BE2C (cell line): ENCODE results near the gene SOX14.

Source experiments
- DNase-seq: peaks from one replicate; pipeline ENCODE4 v3.0.0-alpha.2; 2020
- H3K27me3 ChIP-seq: fragments of 250-450 bp; sonication (Bioruptor Pico); 2 replicates; pipeline ENCODE4 v1.5.1; 2020; ENCODE audit warnings: mild to moderate bottlenecking
- H3K36me3 ChIP-seq: fragments of 250-450 bp; sonication (Bioruptor Pico); 2 replicates; pipeline ENCODE4 v1.5.1; 2020; ENCODE audit warnings: mild to moderate bottlenecking
- H3K4me1 ChIP-seq: fragments of 250-450 bp; sonication (Bioruptor Pico); 2 replicates; pipeline ENCODE4 v1.5.1; 2020
- H3K4me3 ChIP-seq: 2 replicates; pipeline ENCODE4 v1.5.1; 2011; ENCODE audit warnings: low read depth, low read length
- H3K9me3 ChIP-seq: fragments of 250-450 bp; sonication (Bioruptor Pico); 2 replicates; pipeline ENCODE4 v1.5.1; 2020
- CTCF ChIP-seq: IDR thresholded peaks from 2 replicates; pipeline ENCODE4 v1.5.1; 2012; ENCODE audit warnings: mild to moderate bottlenecking, low read depth, low read length

The SOX14 gene

GRCh38 chr3:137746808-137747207 lies 17.3 kb upstream of the SOX14 start:
- no peaks in the 10 kb centered on the region for H3K9me3 ChIP-seq
- H3K4me1 ChIP-seq: no peaks in the 10 kb centered on the region
- DNase-seq: no peak

GRCh38 chr3:137759505-137759904 lies 4.6 kb upstream of the SOX14 start:
- no peaks in the 10 kb centered on the region for H3K9me3 ChIP-seq
- H3K36me3 ChIP-seq: no peaks in the 10 kb centered on the region
- DNase-seq: no peak
- H3K27me3 ChIP-seq: peaks cover 60% of the 10 kb centered on the region
- H3K4me1 ChIP-seq: no peaks in the 10 kb centered on the region
- TF ChIP-seq CTCF: no peak
- H3K4me3 ChIP-seq: no peak overlapping the region

More at GRCh38 chr3:137746808-137747207, 17.3 kb upstream of the SOX14 start:
- Histone ChIP-seq H3K27me3 (no peaks in the 10 kb centered on the region; the same call in 1 of the 2 replicates), H3K4me3 (no peak overlapping the region), H3K36me3 (no peaks in the 10 kb centered on the region)
- no peak for TF ChIP-seq CTCF

GRCh38 chr3:137760341-137761098 lies 3.6 kb upstream of the SOX14 start:
- H3K9me3 ChIP-seq: no peaks in the 10 kb centered on the region
- peaks cover 70% of the 10 kb centered on the region for H3K27me3 ChIP-seq
- no peaks in the 10 kb centered on the region for H3K36me3 ChIP-seq
- no peak overlapping the region for H3K4me3 ChIP-seq
- H3K4me1 ChIP-seq: no peaks in the 10 kb centered on the region
- DNase-seq: no peak
- no peak for TF ChIP-seq CTCF

- H3K9me3 ChIP-seq: no peaks in the 10 kb centered on the region
- no peaks in the 10 kb centered on the region for H3K4me1 ChIP-seq
- TF ChIP-seq CTCF: no peak
- DNase-seq: no peak
- H3K27me3 ChIP-seq: peaks cover 76% of the 10 kb centered on the region
- H3K4me3 ChIP-seq: no peak overlapping the region
- H3K36me3 ChIP-seq: no peaks in the 10 kb centered on the region
Observed at GRCh38 chr3:137761099-137761562, 3.0 kb upstream of the SOX14 start.

GRCh38 chr3:137761563-137762503 lies 2.3 kb upstream of the SOX14 start:
- Histone ChIP-seq H3K27me3 (peaks cover 83% of the 10 kb centered on the region), H3K36me3 (no peaks in the 10 kb centered on the region), H3K4me3 (no peak overlapping the region), H3K9me3 (no peaks in the 10 kb centered on the region), H3K4me1 (no peaks in the 10 kb centered on the region)
- TF ChIP-seq CTCF: no peak
- no peak for DNase-seq
